Measurements from ENCODE around the gene NCR1.
"Not testable (repeated sequence)": the region's sequence is repeated elsewhere in the genome, so short reads cannot be mapped to it uniquely, and the experiment has no call there.

The NCR1 gene

GRCh38 chr19:54937926-54938325 is 32.0 kb downstream of the NCR1 start:
- Histone ChIP-seq H3K36me3 (ENCODE audit: control insufficient read depth in 1 of 2, insufficient read depth in 2 of 2, low read length in 2 of 2) (no peaks in the 10 kb centered on the region), H3K9me3 (ENCODE audit: control insufficient read depth in 1 of 2, low read length in 2 of 2) (no peaks in the 10 kb centered on the region), H3K27me3 (ENCODE audit: control insufficient read depth in 1 of 2, insufficient read depth in 2 of 2, low read length in 2 of 2) (no peaks in the 10 kb centered on the region), H3K4me1 (ENCODE audit: control insufficient read depth in 1 of 2, insufficient read depth in 2 of 2, low read length in 2 of 2) (no peaks in the 10 kb centered on the region), H3K9ac (ENCODE audit: low read depth in 1 of 2, low read length in 2 of 2) (no peak overlapping the region), H3K27ac (ENCODE audit: low read depth, low read length) (no peak overlapping the region), H3K4me3 (ENCODE audit: low read depth in 1 of 2, low read length in 2 of 2) (no peak overlapping the region)

GRCh38 chr19:54938906-54939305 is 33.0 kb downstream of the NCR1 start:
- no peak overlapping the region for H3K27ac ChIP-seq (ENCODE audit: low read depth, low read length)
- no peaks in the 10 kb centered on the region for H3K36me3 ChIP-seq (ENCODE audit: control insufficient read depth in 1 of 2, insufficient read depth in 2 of 2, low read length in 2 of 2)
- H3K27me3 ChIP-seq (ENCODE audit: control insufficient read depth in 1 of 2, insufficient read depth in 2 of 2, low read length in 2 of 2), result no peaks in the 10 kb centered on the region
- H3K9ac ChIP-seq (ENCODE audit: low read depth in 1 of 2, low read length in 2 of 2), result no peak overlapping the region
- no peak overlapping the region for H3K4me3 ChIP-seq (ENCODE audit: low read depth in 1 of 2, low read length in 2 of 2)
- H3K4me1 ChIP-seq (ENCODE audit: control insufficient read depth in 1 of 2, insufficient read depth in 2 of 2, low read length in 2 of 2), result no peaks in the 10 kb centered on the region
- no peaks in the 10 kb centered on the region for H3K9me3 ChIP-seq (ENCODE audit: control insufficient read depth in 1 of 2, low read length in 2 of 2)

GRCh38 chr19:54939538-54939937 is 33.6 kb downstream of the NCR1 start:
- not testable (repeated sequence) for H3K9me3 ChIP-seq (ENCODE audit: control insufficient read depth in 1 of 2, low read length in 2 of 2); H3K4me1 ChIP-seq (ENCODE audit: control insufficient read depth in 1 of 2, insufficient read depth in 2 of 2, low read length in 2 of 2); H3K4me3 ChIP-seq (ENCODE audit: low read depth in 1 of 2, low read length in 2 of 2); H3K27ac ChIP-seq (ENCODE audit: low read depth, low read length); H3K36me3 ChIP-seq (ENCODE audit: control insufficient read depth in 1 of 2, insufficient read depth in 2 of 2, low read length in 2 of 2); H3K9ac ChIP-seq (ENCODE audit: low read depth in 1 of 2, low read length in 2 of 2); H3K27me3 ChIP-seq (ENCODE audit: control insufficient read depth in 1 of 2, insufficient read depth in 2 of 2, low read length in 2 of 2)

GRCh38 chr19:54943772-54944361 is 37.9 kb downstream of the NCR1 start:
- H3K27me3 ChIP-seq (ENCODE audit: control insufficient read depth in 1 of 2, insufficient read depth in 2 of 2, low read length in 2 of 2); H3K27ac ChIP-seq (ENCODE audit: low read depth, low read length): not testable (repeated sequence)

GRCh38 chr19:54947381-54947780 is 41.4 kb downstream of the NCR1 start, which contains the start of gene NLRP7:
NLRP7 (minus strand) TSS chr19:54947530.
- no peak within 1 kb of the TSS for H3K9ac ChIP-seq (ENCODE audit: low read depth in 1 of 2, low read length in 2 of 2)
- no peaks in the 10 kb centered on the region for H3K9me3 ChIP-seq (ENCODE audit: control insufficient read depth in 1 of 2, low read length in 2 of 2)
- H3K4me3 ChIP-seq (ENCODE audit: low read depth in 1 of 2, low read length in 2 of 2), result no peak within 1 kb of the TSS
- H3K4me1 ChIP-seq (ENCODE audit: control insufficient read depth in 1 of 2, insufficient read depth in 2 of 2, low read length in 2 of 2), result no peaks in the 10 kb centered on the region
- H3K36me3 ChIP-seq (ENCODE audit: control insufficient read depth in 1 of 2, insufficient read depth in 2 of 2, low read length in 2 of 2), result no peaks in the 10 kb centered on the region
- H3K27ac ChIP-seq (ENCODE audit: low read depth, low read length), result no peak within 1 kb of the TSS
- no peaks in the 10 kb centered on the region for H3K27me3 ChIP-seq (ENCODE audit: control insufficient read depth in 1 of 2, insufficient read depth in 2 of 2, low read length in 2 of 2)

More at GRCh38 chr19:54943772-54944361, 37.9 kb downstream of the NCR1 start:
- not testable (repeated sequence) for H3K36me3 ChIP-seq (ENCODE audit: control insufficient read depth in 1 of 2, insufficient read depth in 2 of 2, low read length in 2 of 2); H3K9me3 ChIP-seq (ENCODE audit: control insufficient read depth in 1 of 2, low read length in 2 of 2); H3K9ac ChIP-seq (ENCODE audit: low read depth in 1 of 2, low read length in 2 of 2); H3K4me1 ChIP-seq (ENCODE audit: control insufficient read depth in 1 of 2, insufficient read depth in 2 of 2, low read length in 2 of 2); H3K4me3 ChIP-seq (ENCODE audit: low read depth in 1 of 2, low read length in 2 of 2)

- H3K9me3 ChIP-seq (ENCODE audit: control insufficient read depth in 1 of 2, low read length in 2 of 2), result no peaks in the 10 kb centered on the region
- no peaks in the 10 kb centered on the region for H3K36me3 ChIP-seq (ENCODE audit: control insufficient read depth in 1 of 2, insufficient read depth in 2 of 2, low read length in 2 of 2)
- no peak overlapping the region for H3K4me3 ChIP-seq (ENCODE audit: low read depth in 1 of 2, low read length in 2 of 2)
- no peak overlapping the region for H3K27ac ChIP-seq (ENCODE audit: low read depth, low read length)
- no peak overlapping the region for H3K9ac ChIP-seq (ENCODE audit: low read depth in 1 of 2, low read length in 2 of 2)
- no peaks in the 10 kb centered on the region for H3K4me1 ChIP-seq (ENCODE audit: control insufficient read depth in 1 of 2, insufficient read depth in 2 of 2, low read length in 2 of 2)
- no peaks in the 10 kb centered on the region for H3K27me3 ChIP-seq (ENCODE audit: control insufficient read depth in 1 of 2, insufficient read depth in 2 of 2, low read length in 2 of 2)
These were observed 43.5 kb downstream of the NCR1 start for GRCh38 chr19:54949412-54949811.

- H3K27me3 ChIP-seq (ENCODE audit: control insufficient read depth in 1 of 2, insufficient read depth in 2 of 2, low read length in 2 of 2); H3K4me1 ChIP-seq (ENCODE audit: control insufficient read depth in 1 of 2, insufficient read depth in 2 of 2, low read length in 2 of 2); H3K27ac ChIP-seq (ENCODE audit: low read depth, low read length); H3K9me3 ChIP-seq (ENCODE audit: control insufficient read depth in 1 of 2, low read length in 2 of 2); H3K4me3 ChIP-seq (ENCODE audit: low read depth in 1 of 2, low read length in 2 of 2); H3K9ac ChIP-seq (ENCODE audit: low read depth in 1 of 2, low read length in 2 of 2); H3K36me3 ChIP-seq (ENCODE audit: control insufficient read depth in 1 of 2, insufficient read depth in 2 of 2, low read length in 2 of 2): not testable (repeated sequence)
These were observed 44.6 kb downstream of the NCR1 start for GRCh38 chr19:54950580-54950979.

- H3K9ac ChIP-seq (ENCODE audit: low read depth in 1 of 2, low read length in 2 of 2), result no peak overlapping the region
- H3K27me3 ChIP-seq (ENCODE audit: control insufficient read depth in 1 of 2, insufficient read depth in 2 of 2, low read length in 2 of 2), result no peaks in the 10 kb centered on the region
- no peak overlapping the region for H3K4me3 ChIP-seq (ENCODE audit: low read depth in 1 of 2, low read length in 2 of 2)
- H3K9me3 ChIP-seq (ENCODE audit: control insufficient read depth in 1 of 2, low read length in 2 of 2), result no peaks in the 10 kb centered on the region
- no peak overlapping the region for H3K27ac ChIP-seq (ENCODE audit: low read depth, low read length)
- no peaks in the 10 kb centered on the region for H3K36me3 ChIP-seq (ENCODE audit: control insufficient read depth in 1 of 2, insufficient read depth in 2 of 2, low read length in 2 of 2)
- no peaks in the 10 kb centered on the region for H3K4me1 ChIP-seq (ENCODE audit: control insufficient read depth in 1 of 2, insufficient read depth in 2 of 2, low read length in 2 of 2)
These were observed 46.8 kb downstream of the NCR1 start for GRCh38 chr19:54952591-54953344.

- not testable (repeated sequence) for H3K4me3 ChIP-seq (ENCODE audit: low read depth in 1 of 2, low read length in 2 of 2); H3K27me3 ChIP-seq (ENCODE audit: control insufficient read depth in 1 of 2, insufficient read depth in 2 of 2, low read length in 2 of 2)
These were observed 47.4 kb downstream of the NCR1 start for GRCh38 chr19:54953345-54953713.

GRCh38 chr19:54955376-54955775 is 49.4 kb downstream of the NCR1 start:
- no peak overlapping the region for H3K27ac ChIP-seq (ENCODE audit: low read depth, low read length)
- H3K4me3 ChIP-seq (ENCODE audit: low read depth in 1 of 2, low read length in 2 of 2), result no peak overlapping the region
- no peaks in the 10 kb centered on the region for H3K36me3 ChIP-seq (ENCODE audit: control insufficient read depth in 1 of 2, insufficient read depth in 2 of 2, low read length in 2 of 2)
- no peaks in the 10 kb centered on the region for H3K4me1 ChIP-seq (ENCODE audit: control insufficient read depth in 1 of 2, insufficient read depth in 2 of 2, low read length in 2 of 2)
- no peak overlapping the region for H3K9ac ChIP-seq (ENCODE audit: low read depth in 1 of 2, low read length in 2 of 2)
- H3K9me3 ChIP-seq (ENCODE audit: control insufficient read depth in 1 of 2, low read length in 2 of 2), result no peaks in the 10 kb centered on the region
- H3K27me3 ChIP-seq (ENCODE audit: control insufficient read depth in 1 of 2, insufficient read depth in 2 of 2, low read length in 2 of 2), result no peaks in the 10 kb centered on the region

More at GRCh38 chr19:54953345-54953713, 47.4 kb downstream of the NCR1 start:
- H3K9ac ChIP-seq (ENCODE audit: low read depth in 1 of 2, low read length in 2 of 2); H3K36me3 ChIP-seq (ENCODE audit: control insufficient read depth in 1 of 2, insufficient read depth in 2 of 2, low read length in 2 of 2); H3K4me1 ChIP-seq (ENCODE audit: control insufficient read depth in 1 of 2, insufficient read depth in 2 of 2, low read length in 2 of 2); H3K9me3 ChIP-seq (ENCODE audit: control insufficient read depth in 1 of 2, low read length in 2 of 2); H3K27ac ChIP-seq (ENCODE audit: low read depth, low read length): not testable (repeated sequence)

All from duodenal mucosa (tissue), 2 donors.